Endothelial cell of hepatic sinusoid (primary cell): Measurements from ENCODE around the gene DPP6.
"Not testable (repeated sequence)": the region's sequence is repeated elsewhere in the genome, so short reads cannot be mapped to it uniquely, and the experiment has no call there.

ENCODE experiments used
- in situ Hi-C: cut with HindIII; loops from 2 replicates; pipeline ENCODE4 v1.10.0; 2017; ENCODE audit warnings: low sequenced_read_pairs

Gene DPP6

DNA sequence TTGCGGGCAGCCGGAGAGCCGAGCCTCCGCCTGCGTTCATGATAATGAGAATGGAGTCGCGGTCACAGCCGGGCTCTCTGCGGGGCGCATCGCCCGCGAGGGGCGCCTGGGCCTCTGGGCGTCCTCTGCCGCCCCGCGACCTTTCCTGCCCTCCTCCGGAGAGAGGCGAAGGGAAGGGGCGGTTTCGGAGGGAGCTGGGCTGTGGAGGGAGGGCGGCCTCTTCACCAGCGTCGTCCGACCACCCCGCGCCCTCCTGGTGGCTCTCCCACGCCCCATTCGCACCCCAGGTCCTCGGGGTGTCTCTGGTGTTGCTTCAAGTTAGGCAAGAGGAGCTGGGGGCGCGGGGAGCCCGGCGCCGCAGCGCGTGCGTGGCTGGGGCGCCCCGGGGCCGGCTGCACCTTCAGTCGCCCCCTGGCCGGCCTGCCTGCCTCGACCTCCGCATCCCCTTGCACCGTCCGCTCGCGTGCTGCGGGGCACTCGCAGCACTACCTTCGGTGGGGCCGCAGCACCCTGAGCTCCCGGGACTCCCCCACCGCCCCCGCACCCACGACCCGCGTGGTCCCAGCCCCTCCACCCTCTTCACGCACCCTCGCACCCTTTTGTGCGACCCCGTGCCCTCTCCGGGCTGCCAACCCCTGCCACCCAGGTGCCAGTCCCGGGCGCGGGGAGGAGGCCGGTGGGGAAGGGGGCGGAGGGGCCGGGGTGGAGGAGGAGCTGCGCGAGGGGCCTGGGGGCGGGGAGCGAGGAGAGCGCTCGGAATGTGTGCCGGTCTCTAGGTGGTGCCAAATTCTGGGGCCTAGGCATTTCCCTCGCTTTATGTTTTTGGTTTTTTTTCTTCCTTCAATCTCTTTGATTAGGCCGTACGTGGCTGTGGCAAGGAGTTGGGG lies at the start of gene DPP6:
Gene DPP6, plus strand, starts transcription at position 756 of the 887 bp plus-strand sequence.
- in situ Hi-C loops = not testable (repeated sequence)

DNA sequence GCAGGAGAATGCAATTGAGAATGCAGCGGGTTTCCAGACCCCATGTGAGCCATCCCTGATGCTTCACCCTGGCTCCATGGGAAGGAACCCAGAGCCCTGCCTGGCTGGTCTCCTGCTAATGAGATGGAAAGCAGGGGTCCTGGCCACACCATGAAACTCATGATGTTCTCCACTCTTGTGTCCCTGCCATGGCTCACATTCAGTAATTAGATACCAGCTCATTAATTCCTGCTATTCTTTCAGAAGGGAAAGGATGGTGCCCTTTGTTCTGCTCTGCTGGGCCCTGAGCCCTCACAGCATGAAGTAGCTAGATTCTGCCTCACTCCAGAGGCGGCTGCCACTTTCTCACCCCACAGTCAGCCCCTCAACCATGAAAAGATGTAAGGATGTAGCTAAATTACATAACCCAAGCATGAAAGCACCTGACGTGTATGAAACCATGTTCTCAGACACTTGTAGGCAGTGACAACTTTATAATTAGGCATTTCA lies 42.7 kb upstream of the DPP6 start:
- in situ Hi-C loops = not testable (repeated sequence)

DNA sequence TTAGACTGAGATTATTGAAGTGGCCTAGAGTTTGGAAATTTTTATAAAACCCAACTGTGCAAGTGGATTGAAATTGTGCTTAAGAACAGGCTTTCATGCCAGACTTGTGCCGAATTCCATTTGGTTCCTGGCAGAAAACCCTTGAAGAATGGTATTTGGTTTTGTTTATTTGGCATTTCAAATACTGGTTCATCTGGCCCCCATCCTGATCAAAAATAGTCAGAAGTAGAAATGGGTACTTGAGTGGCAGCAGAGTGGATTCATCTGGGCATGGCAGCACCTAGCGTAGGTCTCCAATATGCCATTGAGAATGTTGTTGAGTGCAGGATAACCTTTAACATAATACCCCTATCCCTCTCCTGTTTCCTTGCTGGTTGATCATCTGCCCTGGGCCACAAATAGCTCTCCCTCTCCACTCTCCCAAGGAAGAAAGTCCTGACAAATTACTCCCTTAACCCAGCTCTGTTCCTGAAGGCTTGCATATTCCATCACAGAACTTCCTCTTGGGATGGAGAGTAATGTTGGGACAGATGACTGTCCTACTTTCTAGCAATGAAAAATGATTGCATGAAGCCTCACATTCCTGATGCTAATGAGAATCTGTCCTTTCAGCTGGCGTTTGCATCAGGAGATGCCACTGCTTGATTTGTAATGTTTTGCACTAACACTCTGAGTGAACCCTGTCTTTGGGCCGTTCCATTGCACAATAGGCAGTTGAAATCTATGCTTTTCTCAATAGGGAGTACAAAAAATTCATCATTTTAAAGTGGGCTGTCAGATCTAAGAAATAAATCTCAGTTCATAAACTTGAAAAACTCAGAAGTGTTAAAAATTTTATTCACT lies 41.3 kb upstream of the DPP6 start:
- in situ Hi-C loops = not testable (repeated sequence)

DNA sequence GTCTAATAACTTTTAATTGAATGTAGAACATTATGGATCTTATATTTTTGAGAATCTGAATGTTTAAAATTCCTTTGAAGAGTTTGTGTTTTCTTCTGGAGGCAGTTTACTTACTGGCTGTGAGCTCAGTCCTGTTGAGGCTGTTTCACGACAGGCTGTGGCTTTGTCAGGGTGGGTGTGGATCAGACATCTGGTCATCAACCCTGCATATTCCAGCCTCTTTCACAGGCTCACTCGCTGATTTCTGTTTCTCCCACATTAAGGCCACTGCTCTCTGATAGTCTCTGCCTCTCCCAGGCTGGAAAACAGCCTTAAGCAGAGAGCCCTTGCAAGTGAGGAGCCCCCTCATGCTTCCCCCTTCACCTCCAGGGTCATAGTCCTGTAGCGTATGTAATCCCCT lies 39.4 kb upstream of the DPP6 start:
- in situ Hi-C loops = not testable (repeated sequence)

DNA sequence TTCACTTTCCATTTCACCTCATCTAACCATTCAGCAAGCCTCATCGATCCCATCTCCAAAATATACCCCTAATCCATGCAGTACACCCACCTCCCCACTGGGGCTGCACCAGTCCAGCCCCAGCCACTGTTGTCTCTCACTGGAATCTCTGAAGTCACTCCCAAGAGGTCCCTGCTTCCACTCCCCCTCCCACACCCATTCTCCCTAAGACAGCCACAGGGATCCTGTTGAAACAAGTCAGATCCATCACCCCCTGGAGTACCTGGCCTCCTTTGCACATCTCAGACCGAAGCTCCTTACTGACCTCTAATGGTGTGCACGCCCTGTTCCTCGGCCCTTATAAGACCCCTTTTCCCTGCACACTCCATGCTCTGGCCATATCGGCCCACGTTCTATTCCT lies 36.6 kb upstream of the DPP6 start:
- in situ Hi-C loops = not testable (repeated sequence)

DNA sequence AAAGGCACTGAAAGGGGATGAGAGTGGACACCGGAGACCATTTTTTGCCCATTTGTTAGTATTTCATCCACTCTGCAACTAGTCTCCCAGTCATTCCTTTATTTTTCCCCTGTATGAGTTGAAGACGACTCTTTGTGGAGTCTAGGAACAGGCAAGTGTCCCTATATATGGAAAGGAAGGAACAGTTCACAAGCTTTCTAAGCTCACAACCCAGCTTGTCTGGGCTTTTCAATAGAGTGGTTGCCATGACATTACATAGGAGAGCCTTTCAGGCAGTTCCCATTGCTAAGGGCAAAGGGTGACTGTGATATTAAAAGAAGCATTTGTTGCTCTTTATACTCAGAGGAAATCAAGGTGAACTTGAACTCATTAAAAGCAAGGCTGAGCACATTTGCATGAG lies 33.8 kb upstream of the DPP6 start:
- in situ Hi-C loops = not testable (repeated sequence)

DNA sequence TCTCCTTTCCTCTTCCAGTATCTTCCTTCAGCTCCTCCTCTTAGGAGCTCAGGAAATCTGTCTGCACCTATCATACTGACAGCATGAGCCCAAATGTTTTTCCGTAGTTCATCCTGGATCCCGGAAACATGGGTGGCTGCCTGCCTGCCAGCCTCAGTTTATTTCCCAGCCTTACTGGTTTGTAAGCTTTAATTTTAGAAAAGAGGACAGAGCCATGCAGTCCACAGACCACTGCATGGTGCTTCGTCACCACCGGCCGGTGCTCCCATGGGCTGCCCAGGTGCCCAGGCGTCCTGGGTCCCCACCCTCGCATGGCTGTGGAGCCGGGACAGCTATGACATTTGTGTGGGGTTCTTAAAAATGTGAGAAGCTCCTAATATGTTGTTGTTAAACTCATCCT lies 24.4 kb upstream of the DPP6 start:
- in situ Hi-C loops = not testable (repeated sequence)

DNA sequence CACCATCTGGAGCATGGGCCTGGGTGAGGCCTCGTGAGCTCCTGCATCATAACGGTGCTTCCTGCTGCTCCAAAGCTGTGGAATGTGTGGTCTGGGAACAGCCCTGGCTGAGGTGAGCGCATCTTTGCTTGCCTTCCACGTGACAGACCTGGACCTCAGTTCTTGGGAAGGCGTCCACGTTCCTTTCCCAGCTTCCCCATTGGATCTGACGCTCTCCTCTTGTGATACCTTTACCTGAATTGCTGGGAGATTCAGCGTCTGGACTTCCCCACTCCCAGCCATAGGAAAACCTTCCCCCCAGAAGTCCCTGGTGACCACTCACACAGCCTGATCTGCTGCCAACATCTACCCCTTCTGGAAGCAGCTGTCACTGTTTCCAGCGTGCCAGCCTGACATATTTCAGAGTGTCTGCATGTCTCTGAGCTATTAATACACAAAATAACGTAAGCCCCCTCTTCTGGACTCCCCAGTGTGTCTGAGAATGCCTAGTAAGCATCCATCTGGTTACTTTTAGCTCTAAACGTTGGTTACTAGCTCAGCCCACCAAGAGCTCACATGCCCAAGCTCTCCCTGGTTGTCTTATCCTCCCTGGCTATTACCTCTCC lies 21.6 kb upstream of the DPP6 start:
- in situ Hi-C loops = not testable (repeated sequence)

DNA sequence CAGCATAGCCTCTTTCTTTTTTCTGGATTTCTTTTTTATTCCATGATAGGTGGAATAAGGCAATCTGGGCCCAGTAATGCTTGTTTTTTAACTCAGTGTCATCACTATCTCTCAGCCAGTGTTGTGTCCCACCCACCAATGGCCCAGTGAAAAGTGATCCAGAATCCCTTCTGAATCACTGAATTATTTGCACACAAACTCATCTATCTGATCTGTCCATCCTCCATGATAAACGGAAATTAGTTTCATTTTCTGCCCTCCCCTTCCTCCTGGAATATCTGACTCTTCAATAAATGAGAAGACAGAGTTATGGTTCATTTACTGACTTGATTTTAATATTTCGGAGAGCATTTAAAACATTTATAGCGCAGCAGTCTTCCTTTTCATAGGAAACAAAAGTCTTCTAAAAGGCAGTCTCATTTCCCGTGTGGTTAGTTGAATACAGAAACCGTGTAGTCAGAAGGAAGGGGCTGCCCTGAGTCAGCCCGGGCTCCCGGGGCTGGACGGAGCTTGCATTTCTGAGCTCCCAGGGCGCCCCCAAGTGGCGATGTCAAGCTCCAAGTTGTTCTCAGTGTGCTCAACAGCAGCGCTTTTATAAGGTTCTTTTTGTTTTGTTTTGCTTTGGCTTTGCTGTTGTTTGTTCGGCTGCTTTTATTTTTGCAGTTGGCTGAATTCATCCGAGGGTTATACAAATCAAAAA lies 12.6 kb upstream of the DPP6 start:
- in situ Hi-C loops = not testable (repeated sequence)

DNA sequence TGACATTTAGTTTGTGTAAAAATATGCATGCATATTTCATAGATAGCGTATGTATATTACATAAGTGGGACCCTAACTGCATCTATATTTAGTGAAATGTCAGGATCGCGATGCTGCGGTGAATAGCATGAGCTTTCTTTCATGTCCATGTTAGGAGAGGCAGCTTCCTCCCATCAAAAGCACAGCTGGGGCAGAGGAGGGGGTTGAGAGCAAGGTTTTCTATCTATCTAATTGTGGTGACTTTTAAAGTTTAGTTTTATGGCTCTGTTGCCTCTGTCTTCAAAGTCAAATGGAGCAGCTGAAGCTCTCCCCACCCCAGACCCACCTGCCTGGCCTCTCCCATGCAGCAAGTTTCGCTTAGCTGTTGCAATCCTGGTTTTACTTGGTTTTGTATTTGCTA lies 1.8 kb upstream of the DPP6 start:
- in situ Hi-C loops = not testable (repeated sequence)

DNA sequence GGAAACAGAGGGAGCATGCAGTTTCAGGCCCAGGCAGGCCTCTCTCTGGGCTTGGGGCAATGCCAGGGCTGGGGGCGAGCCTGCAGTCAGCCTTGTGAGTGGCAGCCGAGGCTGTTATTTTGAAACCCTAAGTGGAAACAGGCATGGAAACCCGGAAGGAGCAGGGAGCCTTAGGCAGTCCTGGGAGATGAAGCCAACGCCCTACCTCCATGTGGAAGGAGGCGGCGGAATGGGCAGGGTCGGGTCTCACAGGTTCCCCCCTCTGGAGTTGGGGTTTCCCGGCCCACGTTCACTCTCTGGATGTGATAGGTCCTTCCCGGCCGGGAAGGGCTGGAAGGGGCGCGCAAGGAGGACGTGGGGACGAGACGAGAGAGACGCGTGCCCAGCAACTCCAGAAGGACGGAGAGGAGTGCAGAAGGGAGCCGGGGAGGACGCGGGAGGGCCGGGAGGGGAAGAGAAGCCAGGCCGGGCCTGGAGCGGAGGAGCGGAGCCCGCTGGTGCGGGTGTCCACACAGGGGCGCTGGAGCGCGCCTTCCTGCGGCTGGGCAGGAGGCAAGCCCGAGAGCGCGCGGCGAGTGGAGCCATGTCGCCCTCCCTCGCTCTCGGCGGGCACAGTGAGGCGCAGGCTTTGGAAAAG lies 1.1 kb upstream of the DPP6 start:
- in situ Hi-C loops = not testable (repeated sequence)

DNA sequence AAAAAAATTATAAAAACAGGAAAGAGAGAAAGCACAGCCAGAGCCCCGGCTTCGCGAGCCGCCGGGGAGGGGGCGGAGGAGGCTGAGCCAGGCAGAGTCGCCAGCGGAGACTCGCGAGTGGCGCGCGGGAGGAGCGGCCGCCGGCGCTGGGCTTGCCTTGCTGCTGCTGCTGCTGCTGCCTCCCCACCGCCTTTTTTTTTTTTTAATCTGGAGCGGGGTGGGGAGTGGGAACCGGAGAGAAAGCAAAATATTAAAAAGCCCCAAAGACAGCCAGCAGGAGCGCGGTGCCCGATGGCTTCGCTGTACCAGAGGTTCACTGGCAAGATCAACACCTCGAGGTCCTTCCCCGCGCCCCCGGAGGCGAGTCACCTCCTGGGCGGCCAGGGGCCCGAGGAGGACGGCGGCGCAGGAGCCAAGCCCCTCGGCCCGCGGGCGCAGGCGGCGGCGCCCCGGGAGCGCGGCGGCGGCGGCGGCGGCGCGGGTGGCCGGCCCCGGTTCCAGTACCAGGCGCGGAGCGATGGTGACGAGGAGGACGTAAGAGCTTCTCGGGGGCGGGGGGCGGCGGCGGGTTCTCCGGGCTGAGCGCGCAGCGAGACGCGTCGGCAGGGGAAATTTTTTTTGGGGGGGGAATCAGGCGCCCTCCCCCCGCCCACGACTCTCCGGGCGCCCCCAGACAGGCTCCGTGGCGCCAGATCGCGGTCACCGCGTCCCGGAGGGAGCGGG lies 493 bp downstream of the DPP6 start:
- in situ Hi-C loops = not testable (repeated sequence)

DNA sequence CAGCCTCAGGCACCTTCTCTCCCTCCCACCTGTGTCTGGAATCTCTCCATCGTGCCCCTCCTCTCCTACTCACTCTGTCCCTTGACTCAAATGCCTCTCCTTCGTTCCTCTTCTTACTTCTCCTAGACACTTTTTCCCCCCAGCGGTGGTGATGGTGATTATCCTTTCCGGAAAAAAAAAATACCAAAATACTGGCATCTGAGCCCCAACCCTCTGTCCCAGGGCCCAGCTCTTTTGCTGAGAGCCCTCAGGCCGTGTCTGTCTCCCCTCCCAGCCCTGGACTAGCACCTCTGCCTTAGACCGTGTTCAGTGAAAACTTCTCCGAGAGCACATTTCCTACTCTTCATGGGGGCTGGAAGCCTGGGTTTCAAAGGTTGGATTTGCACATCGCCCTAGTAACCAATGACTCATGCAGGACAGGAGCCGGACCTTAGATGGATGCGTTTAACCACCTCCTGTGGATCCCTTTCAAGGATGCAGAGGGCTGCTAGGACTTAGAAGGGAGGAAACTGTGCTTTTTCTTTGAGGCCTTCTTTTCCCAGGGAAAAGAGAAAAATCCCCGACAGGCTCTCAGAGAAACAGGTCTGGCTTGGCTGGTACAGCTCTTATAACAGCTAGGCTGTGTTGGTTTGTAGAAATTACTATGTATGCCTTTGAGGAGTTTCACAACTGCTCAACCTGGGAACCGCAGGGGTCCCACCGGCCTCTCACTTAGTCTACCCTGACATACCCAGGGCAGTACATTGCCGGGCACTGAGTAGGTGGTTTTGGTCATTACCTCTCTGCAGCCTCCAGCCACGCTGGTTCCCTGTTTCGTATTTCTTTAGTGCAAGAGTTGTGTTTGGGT lies 1.5 kb downstream of the DPP6 start:
- in situ Hi-C loops = not testable (repeated sequence)

DNA sequence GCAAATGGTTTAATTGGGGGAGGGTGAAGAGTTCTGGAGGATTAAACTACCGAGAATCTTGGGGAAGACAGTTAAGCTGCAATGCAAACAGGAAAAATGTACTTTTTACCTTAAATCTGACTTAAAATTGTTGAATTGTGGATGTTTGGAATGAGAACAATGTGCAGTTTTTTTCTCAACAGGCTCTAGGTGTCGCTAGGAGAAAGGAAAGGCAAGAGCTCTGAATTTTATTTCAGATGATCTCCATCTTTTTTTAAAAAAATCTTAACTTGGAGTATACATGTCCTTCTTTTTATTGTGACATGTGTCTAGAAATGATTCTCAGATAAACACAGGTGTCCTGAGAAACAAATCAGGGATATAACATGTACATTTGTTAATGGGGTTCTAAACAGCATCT lies 2.5 kb downstream of the DPP6 start:
- in situ Hi-C loops = not testable (repeated sequence)

DNA sequence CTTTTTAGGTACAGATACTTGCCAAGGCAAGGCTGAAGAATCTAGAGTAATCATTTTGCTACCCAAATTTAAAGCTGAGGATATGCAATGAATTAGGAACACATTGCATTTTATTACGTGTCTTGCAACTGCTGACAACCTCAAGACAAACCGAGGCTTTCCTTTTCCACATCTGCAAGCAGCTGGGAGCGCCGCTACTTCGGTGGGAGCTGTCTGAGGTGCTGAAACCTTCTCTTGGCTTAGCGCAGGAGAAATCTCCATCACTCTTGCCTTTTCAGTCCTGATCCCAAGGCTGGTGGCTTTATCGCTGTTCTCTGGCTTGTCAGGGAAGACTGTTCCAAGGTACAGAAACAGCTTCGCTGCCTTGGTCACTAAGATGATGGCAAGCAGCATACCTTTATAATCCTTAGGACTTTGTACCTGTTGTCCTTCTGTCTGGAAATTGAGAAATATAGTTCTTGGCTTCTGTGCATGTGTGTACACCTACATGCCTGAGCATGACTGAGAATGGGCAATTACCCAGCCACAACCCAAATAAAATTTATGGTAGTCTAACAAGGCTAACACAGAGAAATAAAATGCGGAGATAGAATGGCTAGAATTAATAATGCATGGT lies 3.4 kb downstream of the DPP6 start:
- in situ Hi-C loops = not testable (repeated sequence)

DNA sequence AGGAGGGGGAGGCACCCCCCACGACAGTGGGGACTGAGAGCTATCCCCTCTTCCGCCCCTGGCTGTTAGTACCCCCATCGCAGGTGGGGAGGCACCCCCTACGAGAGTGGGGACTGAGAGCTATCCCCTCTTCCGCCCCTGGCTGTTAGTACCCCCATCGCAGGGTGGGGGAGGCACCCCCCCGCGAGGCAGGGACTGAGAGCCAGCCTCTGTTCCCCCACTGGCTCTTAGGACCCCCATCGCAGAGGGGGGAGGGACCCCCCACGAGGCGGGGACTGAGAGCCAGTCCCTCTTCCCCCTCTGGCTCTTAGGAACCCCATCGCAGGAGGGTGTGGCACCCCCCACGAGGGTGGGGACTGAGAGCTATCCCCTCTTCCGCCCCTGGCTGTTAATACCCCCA lies 6.6 kb downstream of the DPP6 start:
- in situ Hi-C loops = not testable (repeated sequence)

DNA sequence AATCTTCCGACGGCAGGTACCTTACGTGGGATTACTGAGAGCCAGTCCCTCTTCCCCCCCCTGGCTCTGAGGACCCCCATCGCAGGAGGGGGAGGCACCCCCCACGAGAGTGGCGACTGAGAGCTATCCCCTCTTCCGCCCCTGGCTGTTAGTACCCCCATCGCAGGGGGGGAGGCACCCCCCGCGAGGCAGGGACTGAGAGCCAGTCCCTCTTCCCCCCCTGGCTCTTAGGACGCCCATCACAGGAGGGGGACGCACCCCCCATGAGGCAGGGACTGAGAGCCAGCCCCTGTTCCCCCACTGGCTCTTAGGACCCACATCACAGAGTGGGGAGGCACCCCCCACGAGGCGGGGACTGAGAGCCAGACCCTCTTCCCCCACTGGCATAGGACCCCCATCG lies 8.4 kb downstream of the DPP6 start:
- in situ Hi-C loops = not testable (repeated sequence)

DNA sequence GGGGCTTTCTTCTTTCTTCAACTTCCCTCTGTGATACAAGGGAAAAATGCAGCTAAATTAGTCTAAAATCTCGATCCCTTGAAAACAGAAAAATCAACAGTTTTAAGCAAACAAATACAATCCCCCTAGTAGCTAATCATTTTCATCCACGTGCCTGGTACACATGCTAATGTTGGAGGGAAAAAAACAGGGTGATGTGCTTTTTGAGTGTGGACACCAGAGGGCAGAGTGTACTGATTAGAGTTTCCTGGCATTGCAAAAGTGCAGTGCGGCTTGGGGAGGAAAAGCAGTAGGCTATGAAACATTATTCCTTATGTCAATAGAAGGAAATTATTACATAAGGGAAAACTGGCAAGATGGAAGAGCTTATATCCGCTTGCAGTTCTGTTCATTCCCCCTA lies 19.6 kb downstream of the DPP6 start:
- in situ Hi-C loops = not testable (repeated sequence)
